Measurements from ENCODE around the gene NPAS1.

- TF ChIP-seq CTCF (IDR thresholded peaks at IDR 0.05; ENCODE audit: control extremely low read depth in 1 of 3, insufficient read depth in 1 of 3, low read depth in 1 of 3, low read length in 3 of 3) (no peak), RFX5 (IDR thresholded peaks at IDR 0.05; ENCODE audit: borderline replicate concordance, low read depth, low read length) (no peak), EP300 (IDR thresholded peaks at IDR 0.05; ENCODE audit: borderline replicate concordance in 1 of 2, low read depth in 2 of 2, low read length in 2 of 2) (no peak)
These were observed 714 bp upstream of the NPAS1 start for GRCh38 chr19:47018923-47019322.
